Panc1 (cell line): ENCODE measurements around the gene ASCC1. TPM values are rescaled to one million over a fixed set of nuclear protein-coding genes. Genes with fewer than 3 reads are reported as not detected.

Experiments used
- ATAC-seq: fragments of 200-7000 bp; cut with Tn5 transposase; 2 replicates; pipeline ENCODE4 v1.9.1; 2020; ENCODE audit warnings: mild to moderate bottlenecking, moderate library complexity
- BruUV-seq: library from RNA; stranded (reverse); fragments of 400-500 nt; replicated peaks from 2 replicates; lab custom pipeline; 2021; lab: Mats Ljungman, UMichigan
- CTCF ChIA-PET: fragments of 300-600 bp; sonication (Branson Sonifier 250); formaldehyde crosslinking; loops from one replicate; lab custom pipeline; 2022; ENCODE audit warnings: antibody characterized with exemption; lab: Charles Lee
- POLR2A ChIA-PET: fragments of 300-600 bp; sonication (Branson Sonifier 250); formaldehyde crosslinking; loops from one replicate; lab custom pipeline; 2022; ENCODE audit warnings: antibody characterized with exemption; lab: Charles Lee
- DNase-seq: peaks from one replicate; pipeline ENCODE4 v3.0.0-alpha.2; 2010; ENCODE audit warnings: low read depth, low spot score
- H3K27ac ChIP-seq: 2 replicates; pipeline ENCODE4 v1.5.1; 2011; ENCODE audit warnings: mild to moderate bottlenecking, low read length, inconsistent platforms
- H3K27me3 ChIP-seq: fragments of 200-500 bp; sonication (Bioruptor generic); 2 replicates; pipeline ENCODE4 v1.6.0; 2014; ENCODE audit warnings: low read length, inconsistent platforms; ENCODE audit not compliant: control insufficient read depth, insufficient read depth
- H3K36me3 ChIP-seq: fragments of 200-500 bp; sonication (Bioruptor generic); 2 replicates; pipeline ENCODE4 v1.5.1; 2014; ENCODE audit warnings: inconsistent platforms, mild to moderate bottlenecking, low read length, moderate library complexity; ENCODE audit not compliant: control insufficient read depth, insufficient read depth
- H3K4me1 ChIP-seq: 2 replicates; pipeline ENCODE4 v1.5.1; 2011; ENCODE audit warnings: inconsistent platforms, mild to moderate bottlenecking, low read length, moderate library complexity; ENCODE audit not compliant: control insufficient read depth, insufficient read depth
- H3K4me3 ChIP-seq, 2 experiments: 2 replicates each; pipeline ENCODE4 v1.5.1; 2011 to 2012; ENCODE audit warnings: low read depth in 2 of 2, low read length in 2 of 2, mild to moderate bottlenecking in 2 of 2, inconsistent platforms in 1 of 2, moderate library complexity in 1 of 2
- H3K9me3 ChIP-seq: fragments of 200-500 bp; sonication (Bioruptor generic); 2 replicates; pipeline ENCODE4 v1.5.1; 2014; ENCODE audit warnings: low read depth, mild to moderate bottlenecking, inconsistent platforms, low read length, moderate library complexity; ENCODE audit not compliant: control insufficient read depth, insufficient read depth
- POLR2AphosphoS5 ChIP-seq: IDR thresholded peaks from 2 replicates; pipeline ENCODE4 v1.6.1; 2012; ENCODE audit warnings: mild to moderate bottlenecking, low read depth, low read length, moderate library complexity
- SIN3A ChIP-seq: IDR thresholded peaks from 2 replicates; pipeline ENCODE4 v1.6.1; 2012; ENCODE audit warnings: low read depth, mild to moderate bottlenecking, low read length, moderate library complexity, borderline replicate concordance; ENCODE audit not compliant: insufficient read depth
- TCF7L2 ChIP-seq: IDR thresholded peaks from 2 replicates; pipeline ENCODE4 v1.6.1; 2011; ENCODE audit warnings: mild to moderate bottlenecking, low read depth, low read length, inconsistent platforms
- in situ Hi-C: cut with HindIII; loops from 2 replicates; pipeline ENCODE4 v1.10.0; 2016; ENCODE audit warnings: low sequenced_read_pairs, low pct_unique_long_range_greater_than_20kb
- intact Hi-C: fragments of 100-400 bp; cut with micrococcal nuclease; formaldehyde crosslinking; loops from one replicate; pipeline ENCODE4 v1.10.0; 2022; ENCODE audit not compliant: unreplicated experiment
- total RNA-seq: library from RNA; stranded (reverse); gene quantifications from one replicate; pipeline ENCODE4 v1.2.1, GENCODE V29; 2021; ENCODE audit not compliant: unreplicated experiment
- TF ChIP-seq, protein P1 (sequence below), 2 experiments: IDR thresholded peaks; 2 replicates each; pipeline ENCODE4 v1.6.1; 2011 to 2012; ENCODE audit warnings: low read depth in 2 of 2, control low read depth in 1 of 2, low read length in 1 of 2, mild to moderate bottlenecking in 1 of 2, moderate library complexity in 1 of 2; ENCODE audit not compliant: insufficient read depth in 1 of 2
- TF ChIP-seq, protein P2 (sequence below): fragments of 450-650 bp; IDR thresholded peaks from 2 replicates; pipeline ENCODE4 v1.5.1; 2017; ENCODE audit warnings: mild to moderate bottlenecking

Gene ASCC1
- total RNA-seq, 1 experiment from 2014 or later = 114 TPM

DNA sequence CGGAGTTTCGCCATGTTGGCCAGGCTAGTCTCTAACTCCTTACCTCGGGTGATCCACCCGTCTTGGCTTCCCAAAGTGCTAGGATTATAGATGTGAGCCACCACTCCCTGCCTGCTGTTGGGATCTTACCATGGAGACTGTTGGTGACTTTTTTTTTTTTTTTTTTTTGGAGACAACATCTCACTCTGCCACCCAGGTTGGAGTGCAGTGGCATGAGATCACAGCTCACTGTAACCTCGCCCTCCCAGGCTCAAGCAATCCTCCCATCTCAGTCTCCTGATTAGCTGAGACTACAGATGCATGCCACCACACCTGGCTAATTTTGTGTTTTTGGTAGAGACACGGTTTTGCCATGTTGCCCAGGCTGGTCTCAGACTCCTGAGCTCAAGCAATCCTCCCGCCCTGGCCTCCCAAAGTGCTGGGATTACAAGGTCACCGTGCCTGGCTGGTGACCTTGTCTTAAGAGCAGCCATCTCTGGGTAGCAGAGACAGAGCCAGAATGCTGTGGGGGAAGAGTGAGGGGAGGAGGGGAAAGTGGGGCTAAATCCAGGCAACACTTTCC, 25.7 kb upstream of the ASCC1 start:
- Histone ChIP-seq H3K9me3 (no peaks in the 10 kb centered on the region), H3K27me3 (no peaks in the 10 kb centered on the region), H3K4me1 (peaks cover 16% of the 10 kb centered on the region), H3K27ac (no peak overlapping the region), H3K4me3 (no peak overlapping the region), H3K36me3 (no peaks in the 10 kb centered on the region)
- CTCF ChIA-PET = no interaction called here
- in situ Hi-C loops (no loop called here), intact Hi-C loops (no loop called here)
- ATAC-seq = no peak
- TF ChIP-seq, protein P1, sequence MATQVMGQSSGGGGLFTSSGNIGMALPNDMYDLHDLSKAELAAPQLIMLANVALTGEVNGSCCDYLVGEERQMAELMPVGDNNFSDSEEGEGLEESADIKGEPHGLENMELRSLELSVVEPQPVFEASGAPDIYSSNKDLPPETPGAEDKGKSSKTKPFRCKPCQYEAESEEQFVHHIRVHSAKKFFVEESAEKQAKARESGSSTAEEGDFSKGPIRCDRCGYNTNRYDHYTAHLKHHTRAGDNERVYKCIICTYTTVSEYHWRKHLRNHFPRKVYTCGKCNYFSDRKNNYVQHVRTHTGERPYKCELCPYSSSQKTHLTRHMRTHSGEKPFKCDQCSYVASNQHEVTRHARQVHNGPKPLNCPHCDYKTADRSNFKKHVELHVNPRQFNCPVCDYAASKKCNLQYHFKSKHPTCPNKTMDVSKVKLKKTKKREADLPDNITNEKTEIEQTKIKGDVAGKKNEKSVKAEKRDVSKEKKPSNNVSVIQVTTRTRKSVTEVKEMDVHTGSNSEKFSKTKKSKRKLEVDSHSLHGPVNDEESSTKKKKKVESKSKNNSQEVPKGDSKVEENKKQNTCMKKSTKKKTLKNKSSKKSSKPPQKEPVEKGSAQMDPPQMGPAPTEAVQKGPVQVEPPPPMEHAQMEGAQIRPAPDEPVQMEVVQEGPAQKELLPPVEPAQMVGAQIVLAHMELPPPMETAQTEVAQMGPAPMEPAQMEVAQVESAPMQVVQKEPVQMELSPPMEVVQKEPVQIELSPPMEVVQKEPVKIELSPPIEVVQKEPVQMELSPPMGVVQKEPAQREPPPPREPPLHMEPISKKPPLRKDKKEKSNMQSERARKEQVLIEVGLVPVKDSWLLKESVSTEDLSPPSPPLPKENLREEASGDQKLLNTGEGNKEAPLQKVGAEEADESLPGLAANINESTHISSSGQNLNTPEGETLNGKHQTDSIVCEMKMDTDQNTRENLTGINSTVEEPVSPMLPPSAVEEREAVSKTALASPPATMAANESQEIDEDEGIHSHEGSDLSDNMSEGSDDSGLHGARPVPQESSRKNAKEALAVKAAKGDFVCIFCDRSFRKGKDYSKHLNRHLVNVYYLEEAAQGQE (IDR thresholded peaks at IDR 0.05; ENCODE audit: insufficient read depth in 1 of 2, low read depth in 2 of 2, low read length in 1 of 2) = no peak
- TF ChIP-seq POLR2AphosphoS5 = no peak
- no peak for TF ChIP-seq TCF7L2
- no peak for TF ChIP-seq SIN3A
- TF ChIP-seq, protein P2, sequence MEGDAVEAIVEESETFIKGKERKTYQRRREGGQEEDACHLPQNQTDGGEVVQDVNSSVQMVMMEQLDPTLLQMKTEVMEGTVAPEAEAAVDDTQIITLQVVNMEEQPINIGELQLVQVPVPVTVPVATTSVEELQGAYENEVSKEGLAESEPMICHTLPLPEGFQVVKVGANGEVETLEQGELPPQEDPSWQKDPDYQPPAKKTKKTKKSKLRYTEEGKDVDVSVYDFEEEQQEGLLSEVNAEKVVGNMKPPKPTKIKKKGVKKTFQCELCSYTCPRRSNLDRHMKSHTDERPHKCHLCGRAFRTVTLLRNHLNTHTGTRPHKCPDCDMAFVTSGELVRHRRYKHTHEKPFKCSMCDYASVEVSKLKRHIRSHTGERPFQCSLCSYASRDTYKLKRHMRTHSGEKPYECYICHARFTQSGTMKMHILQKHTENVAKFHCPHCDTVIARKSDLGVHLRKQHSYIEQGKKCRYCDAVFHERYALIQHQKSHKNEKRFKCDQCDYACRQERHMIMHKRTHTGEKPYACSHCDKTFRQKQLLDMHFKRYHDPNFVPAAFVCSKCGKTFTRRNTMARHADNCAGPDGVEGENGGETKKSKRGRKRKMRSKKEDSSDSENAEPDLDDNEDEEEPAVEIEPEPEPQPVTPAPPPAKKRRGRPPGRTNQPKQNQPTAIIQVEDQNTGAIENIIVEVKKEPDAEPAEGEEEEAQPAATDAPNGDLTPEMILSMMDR = no peak
- POLR2A ChIA-PET = interaction anchor here (0.6 kb wide), 2 partner anchors 9 to 602 kb away, joined by 3 to 4 read pairs; no protein-coding TSS in a partner anchor
- BruUV-seq = no TSS peak
- no peak for DNase-seq

DNA sequence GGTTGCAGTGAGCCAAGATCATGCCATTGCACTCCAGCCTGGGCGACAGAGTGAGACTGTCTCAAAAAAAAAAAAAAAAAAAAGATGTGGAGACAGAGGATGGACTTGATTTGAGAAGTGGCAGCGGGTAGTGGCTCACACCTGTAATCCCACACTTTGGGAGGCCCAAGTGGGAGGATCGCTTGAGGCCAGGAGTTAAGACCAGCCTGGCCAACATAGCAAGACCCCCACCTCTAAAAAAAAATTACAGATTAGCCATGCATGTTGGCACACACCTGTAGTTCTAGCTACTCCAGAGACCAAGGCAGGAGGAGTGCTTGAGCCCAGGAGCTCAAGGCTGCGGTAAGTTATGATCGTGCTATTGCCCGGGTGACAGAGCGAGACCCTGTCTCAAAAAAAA, 24.3 kb upstream of the ASCC1 start:
- Histone ChIP-seq H3K27ac (no peak overlapping the region), H3K4me1 (peaks cover 13% of the 10 kb centered on the region), H3K27me3 (no peaks in the 10 kb centered on the region), H3K36me3 (peaks cover 6% of the 10 kb centered on the region; the same call in 1 of the 2 replicates), H3K9me3 (no peaks in the 10 kb centered on the region), H3K4me3 (no peak overlapping the region)
- intact Hi-C loops (no loop called here), in situ Hi-C loops (no loop called here)
- no peak for TF ChIP-seq POLR2AphosphoS5
- TF ChIP-seq SIN3A = no peak
- TF ChIP-seq, protein P1 (IDR thresholded peaks at IDR 0.05; ENCODE audit: insufficient read depth in 1 of 2, low read depth in 2 of 2, low read length in 1 of 2) = no peak
- TF ChIP-seq, protein P2 = no peak
- no peak for TF ChIP-seq TCF7L2
- ATAC-seq (no peak), DNase-seq (no peak)
- ChIA-PET POLR2A (no interaction called here), CTCF (interaction anchor here (0.7 kb wide), 1 partner anchor 30 kb away, joined by 3 read pairs; no protein-coding TSS in a partner anchor)
- BruUV-seq = no TSS peak
